ENCODE results near the gene CMIP.

CMIP gene

GRCh38 chr16:81545470-81546250 is 101.1 kb downstream of the CMIP start:
- WGBS, 2 experiments: 86% methylated on average over 25 of the region's 25 CpGs
- H3K9me3 ChIP-seq (ENCODE audit: control insufficient read depth, low read length): no peaks in the 10 kb centered on the region
- no peaks in the 10 kb centered on the region for H3K36me3 ChIP-seq (ENCODE audit: control insufficient read depth, insufficient read depth, low read length)
- H3K4me1 ChIP-seq (ENCODE audit: control insufficient read depth, insufficient read depth, low read length): peaks cover 7% of the 10 kb centered on the region
- H3K27ac ChIP-seq (ENCODE audit: insufficient read depth, low read depth, low read length, poor library complexity, severe bottlenecking): no peak overlapping the region
- no peaks in the 10 kb centered on the region for H3K27me3 ChIP-seq (ENCODE audit: control insufficient read depth, insufficient read depth, low read length, poor library complexity, severe bottlenecking)
- no peak overlapping the region for H3K4me3 ChIP-seq (ENCODE audit: insufficient read depth, low read depth, low read length)

GRCh38 chr16:81546781-81547180 is 102.2 kb downstream of the CMIP start:
- 92 to 94% methylated on average over 14 of the region's 14 CpGs for WGBS, 2 experiments
- H3K4me3 ChIP-seq (ENCODE audit: insufficient read depth, low read depth, low read length): no peak overlapping the region
- H3K27ac ChIP-seq (ENCODE audit: insufficient read depth, low read depth, low read length, poor library complexity, severe bottlenecking): no peak overlapping the region

GRCh38 chr16:81547194-81547938 is 102.8 kb downstream of the CMIP start:
- WGBS, 2 experiments: 92% methylated on average over 15 of the region's 15 CpGs
- Histone ChIP-seq H3K27ac (ENCODE audit: insufficient read depth, low read depth, low read length, poor library complexity, severe bottlenecking) (no peak overlapping the region), H3K36me3 (ENCODE audit: control insufficient read depth, insufficient read depth, low read length) (no peaks in the 10 kb centered on the region), H3K4me3 (ENCODE audit: insufficient read depth, low read depth, low read length) (no peak overlapping the region), H3K4me1 (ENCODE audit: control insufficient read depth, insufficient read depth, low read length) (peaks cover 7% of the 10 kb centered on the region), H3K27me3 (ENCODE audit: control insufficient read depth, insufficient read depth, low read length, poor library complexity, severe bottlenecking) (no peaks in the 10 kb centered on the region), H3K9me3 (ENCODE audit: control insufficient read depth, low read length) (no peaks in the 10 kb centered on the region)

More at GRCh38 chr16:81546781-81547180, 102.2 kb downstream of the CMIP start:
- H3K36me3 ChIP-seq (ENCODE audit: control insufficient read depth, insufficient read depth, low read length): no peaks in the 10 kb centered on the region
- no peaks in the 10 kb centered on the region for H3K27me3 ChIP-seq (ENCODE audit: control insufficient read depth, insufficient read depth, low read length, poor library complexity, severe bottlenecking)
- H3K4me1 ChIP-seq (ENCODE audit: control insufficient read depth, insufficient read depth, low read length): peaks cover 7% of the 10 kb centered on the region
- no peaks in the 10 kb centered on the region for H3K9me3 ChIP-seq (ENCODE audit: control insufficient read depth, low read length)

- Histone ChIP-seq H3K4me3 (ENCODE audit: insufficient read depth, low read depth, low read length) (no peak overlapping the region), H3K4me1 (ENCODE audit: control insufficient read depth, insufficient read depth, low read length) (peaks cover 7% of the 10 kb centered on the region), H3K36me3 (ENCODE audit: control insufficient read depth, insufficient read depth, low read length) (no peaks in the 10 kb centered on the region), H3K9me3 (ENCODE audit: control insufficient read depth, low read length) (no peaks in the 10 kb centered on the region), H3K27ac (ENCODE audit: insufficient read depth, low read depth, low read length, poor library complexity, severe bottlenecking) (no peak overlapping the region), H3K27me3 (ENCODE audit: control insufficient read depth, insufficient read depth, low read length, poor library complexity, severe bottlenecking) (no peaks in the 10 kb centered on the region)
- WGBS, 2 experiments: 96 to 97% methylated on average over 5 of the region's 5 CpGs
These were observed 103.3 kb downstream of the CMIP start for GRCh38 chr16:81547939-81548216.

GRCh38 chr16:81548551-81548875 is 103.9 kb downstream of the CMIP start:
- Histone ChIP-seq H3K4me3 (ENCODE audit: insufficient read depth, low read depth, low read length) (no peak overlapping the region), H3K9me3 (ENCODE audit: control insufficient read depth, low read length) (no peaks in the 10 kb centered on the region), H3K36me3 (ENCODE audit: control insufficient read depth, insufficient read depth, low read length) (no peaks in the 10 kb centered on the region), H3K4me1 (ENCODE audit: control insufficient read depth, insufficient read depth, low read length) (peaks cover 7% of the 10 kb centered on the region), H3K27ac (ENCODE audit: insufficient read depth, low read depth, low read length, poor library complexity, severe bottlenecking) (no peak overlapping the region), H3K27me3 (ENCODE audit: control insufficient read depth, insufficient read depth, low read length, poor library complexity, severe bottlenecking) (no peaks in the 10 kb centered on the region)
- 88 to 95% methylated on average over 3 of the region's 3 CpGs for WGBS, 2 experiments

GRCh38 chr16:81548876-81549546 is 104.4 kb downstream of the CMIP start:
- Histone ChIP-seq H3K4me1 (ENCODE audit: control insufficient read depth, insufficient read depth, low read length) (peaks cover 7% of the 10 kb centered on the region), H3K4me3 (ENCODE audit: insufficient read depth, low read depth, low read length) (no peak overlapping the region), H3K27me3 (ENCODE audit: control insufficient read depth, insufficient read depth, low read length, poor library complexity, severe bottlenecking) (no peaks in the 10 kb centered on the region), H3K27ac (ENCODE audit: insufficient read depth, low read depth, low read length, poor library complexity, severe bottlenecking) (no peak overlapping the region), H3K36me3 (ENCODE audit: control insufficient read depth, insufficient read depth, low read length) (no peaks in the 10 kb centered on the region), H3K9me3 (ENCODE audit: control insufficient read depth, low read length) (no peaks in the 10 kb centered on the region)
- 92 to 95% methylated on average over 10 of the region's 10 CpGs for WGBS, 2 experiments

- no peaks in the 10 kb centered on the region for H3K27me3 ChIP-seq (ENCODE audit: control insufficient read depth, insufficient read depth, low read length, poor library complexity, severe bottlenecking)
- no peak overlapping the region for H3K4me3 ChIP-seq (ENCODE audit: insufficient read depth, low read depth, low read length)
- WGBS, 2 experiments: 94 to 96% methylated on average over 19 of the region's 19 CpGs
- H3K9me3 ChIP-seq (ENCODE audit: control insufficient read depth, low read length): no peaks in the 10 kb centered on the region
- H3K36me3 ChIP-seq (ENCODE audit: control insufficient read depth, insufficient read depth, low read length): no peaks in the 10 kb centered on the region
- peaks cover 4% of the 10 kb centered on the region for H3K4me1 ChIP-seq (ENCODE audit: control insufficient read depth, insufficient read depth, low read length)
- no peak overlapping the region for H3K27ac ChIP-seq (ENCODE audit: insufficient read depth, low read depth, low read length, poor library complexity, severe bottlenecking)
These were observed 105.2 kb downstream of the CMIP start for GRCh38 chr16:81549547-81550431.

- H3K4me1 ChIP-seq (ENCODE audit: control insufficient read depth, insufficient read depth, low read length): peaks cover 4% of the 10 kb centered on the region
- no peaks in the 10 kb centered on the region for H3K36me3 ChIP-seq (ENCODE audit: control insufficient read depth, insufficient read depth, low read length)
- H3K27me3 ChIP-seq (ENCODE audit: control insufficient read depth, insufficient read depth, low read length, poor library complexity, severe bottlenecking): no peaks in the 10 kb centered on the region
- no peaks in the 10 kb centered on the region for H3K9me3 ChIP-seq (ENCODE audit: control insufficient read depth, low read length)
- WGBS, 2 experiments: 88 to 96% methylated on average over 2 of the region's 2 CpGs
- H3K4me3 ChIP-seq (ENCODE audit: insufficient read depth, low read depth, low read length): no peak overlapping the region
- no peak overlapping the region for H3K27ac ChIP-seq (ENCODE audit: insufficient read depth, low read depth, low read length, poor library complexity, severe bottlenecking)
These were observed 105.8 kb downstream of the CMIP start for GRCh38 chr16:81550432-81550808.

GRCh38 chr16:81551151-81551808 is 106.7 kb downstream of the CMIP start:
- Histone ChIP-seq H3K27me3 (ENCODE audit: control insufficient read depth, insufficient read depth, low read length, poor library complexity, severe bottlenecking) (no peaks in the 10 kb centered on the region), H3K9me3 (ENCODE audit: control insufficient read depth, low read length) (no peaks in the 10 kb centered on the region), H3K4me1 (ENCODE audit: control insufficient read depth, insufficient read depth, low read length) (peaks cover 4% of the 10 kb centered on the region), H3K4me3 (ENCODE audit: insufficient read depth, low read depth, low read length) (no peak overlapping the region), H3K36me3 (ENCODE audit: control insufficient read depth, insufficient read depth, low read length) (no peaks in the 10 kb centered on the region), H3K27ac (ENCODE audit: insufficient read depth, low read depth, low read length, poor library complexity, severe bottlenecking) (no peak overlapping the region)
- WGBS, 2 experiments: 93 to 94% methylated on average over 6 of the region's 6 CpGs
